RKO (cell line): ENCODE results near the gene MORC1.

ENCODE experiments used
- DNase-seq: peaks from one replicate; pipeline ENCODE4 v3.0.0-alpha.2; 2016; ENCODE audit warnings: low spot score

Gene MORC1

GRCh38 chr3:109033000-109033660 lies 84.8 kb downstream of the MORC1 start:
- DNase-seq, result no peak

- DNase-seq, result no peak
Observed at GRCh38 chr3:109028753-109029152, 89.2 kb downstream of the MORC1 start.

- DNase-seq, result no peak
Observed at GRCh38 chr3:109026821-109027220, 91.1 kb downstream of the MORC1 start.

GRCh38 chr3:109025896-109026295 lies 92.0 kb downstream of the MORC1 start:
- DNase-seq, result no peak

- peak; percentile 59 for DNase-seq
Observed at GRCh38 chr3:109023656-109024254, 94.2 kb downstream of the MORC1 start.

GRCh38 chr3:109023167-109023566 lies 94.8 kb downstream of the MORC1 start:
- no peak for DNase-seq

GRCh38 chr3:109021556-109021955 lies 96.4 kb downstream of the MORC1 start:
- no peak for DNase-seq

- DNase-seq, result no peak
Observed at GRCh38 chr3:109018828-109019227, 99.1 kb downstream of the MORC1 start.

GRCh38 chr3:109005443-109005842 lies 112.5 kb downstream of the MORC1 start:
- DNase-seq, result no peak

- no peak for DNase-seq
Observed at GRCh38 chr3:108998436-108998835, 119.5 kb downstream of the MORC1 start.

- no peak for DNase-seq
Observed at GRCh38 chr3:108985844-108986243, 132.1 kb downstream of the MORC1 start.

GRCh38 chr3:108983051-108983450 lies 134.9 kb downstream of the MORC1 start:
- DNase-seq, result peak; percentile 3

- DNase-seq, result no peak
Observed at GRCh38 chr3:108976058-108976457, 141.9 kb downstream of the MORC1 start.

GRCh38 chr3:108973019-108973418 lies 144.9 kb downstream of the MORC1 start:
- DNase-seq, result no peak

GRCh38 chr3:108972482-108972881 lies 145.5 kb downstream of the MORC1 start:
- no peak for DNase-seq

GRCh38 chr3:108970561-108970960 lies 147.4 kb downstream of the MORC1 start:
- DNase-seq, result no peak

GRCh38 chr3:108966773-108967172 lies 151.2 kb downstream of the MORC1 start:
- no peak for DNase-seq

GRCh38 chr3:108959017-108959416 lies 158.9 kb downstream of the MORC1 start:
- DNase-seq, result no peak

- no peak for DNase-seq
Observed at GRCh38 chr3:108953700-108954099, 164.2 kb downstream of the MORC1 start, which contains the start of gene GUCA1C. Gene GUCA1C (minus strand): TSS chr3:108953879. CDS start chr3:108953762, 117 bp downstream.

- no peak for DNase-seq
Observed at GRCh38 chr3:108953210-108953609, 164.7 kb downstream of the MORC1 start.

GRCh38 chr3:108951820-108952501 lies 166.0 kb downstream of the MORC1 start:
- no peak for DNase-seq

- DNase-seq, result no peak
Observed at GRCh38 chr3:108947855-108948254, 170.1 kb downstream of the MORC1 start.
